GM19438 (cell line): ENCODE results near the gene GALK1.
"Not testable (repeated sequence)": the region's sequence is repeated elsewhere in the genome, so short reads cannot be mapped to it uniquely, and the experiment has no call there.

Experiments
- ATAC-seq: cut with Tn5 transposase; IDR thresholded peaks from one replicate; pipeline ENCODE4 v1.9.1; 2021; ENCODE audit warnings: low read depth; ENCODE audit not compliant: unreplicated experiment

Gene GALK1

GRCh38 chr17:75764711-75765421, at the start of gene GALK1:
TSS of gene GALK1 (minus strand) at chr17:75765192. CDS start at chr17:75765136, 56 bp downstream.
- peak; percentile 67 for ATAC-seq

GRCh38 chr17:75814021-75814395, 49.0 kb upstream of the GALK1 start:
- no peak for ATAC-seq

- no peak for ATAC-seq
Measured at GRCh38 chr17:75813081-75814020, 48.4 kb upstream of the GALK1 start.

GRCh38 chr17:75812096-75813013, 47.4 kb upstream of the GALK1 start:
- no peak for ATAC-seq

- ATAC-seq: no peak
Measured at GRCh38 chr17:75811174-75811573, 46.2 kb upstream of the GALK1 start.

GRCh38 chr17:75810756-75811155, 45.8 kb upstream of the GALK1 start:
- ATAC-seq: not testable (repeated sequence)

GRCh38 chr17:75810216-75810615, 45.2 kb upstream of the GALK1 start:
- no peak for ATAC-seq

- no peak for ATAC-seq
Measured at GRCh38 chr17:75809631-75810111, 44.7 kb upstream of the GALK1 start.

- ATAC-seq: peak; percentile 71
Measured at GRCh38 chr17:75808905-75809621, 44.1 kb upstream of the GALK1 start.

GRCh38 chr17:75808549-75808904, 43.5 kb upstream of the GALK1 start:
- ATAC-seq: no peak

GRCh38 chr17:75807861-75808260, 42.9 kb upstream of the GALK1 start:
- no peak for ATAC-seq

- ATAC-seq: no peak
Measured at GRCh38 chr17:75806822-75807500, 42.0 kb upstream of the GALK1 start.

GRCh38 chr17:75803883-75804282, 38.9 kb upstream of the GALK1 start:
- ATAC-seq: no peak

GRCh38 chr17:75799402-75799801, 34.4 kb upstream of the GALK1 start:
- ATAC-seq: no peak

GRCh38 chr17:75795820-75796607, 31.0 kb upstream of the GALK1 start:
- no peak for ATAC-seq

- no peak for ATAC-seq
Measured at GRCh38 chr17:75793460-75793859, 28.5 kb upstream of the GALK1 start.

GRCh38 chr17:75791254-75791653, 26.3 kb upstream of the GALK1 start:
- ATAC-seq: no peak

- peak; percentile 45 for ATAC-seq
Measured at GRCh38 chr17:75785016-75785890, 20.3 kb upstream of the GALK1 start.
